GM21390 (cell line): ENCODE measurements around the gene SYNRG.

ENCODE experiments used
- ATAC-seq: cut with Tn5 transposase; IDR thresholded peaks from one replicate; pipeline ENCODE4 v1.9.1; 2021; ENCODE audit not compliant: unreplicated experiment

The SYNRG gene

GRCh38 chr17:37604556-37604955 is 4.7 kb downstream of the SYNRG start:
- ATAC-seq, result no peak

GRCh38 chr17:37598145-37598544 is 11.1 kb downstream of the SYNRG start:
- no peak for ATAC-seq

GRCh38 chr17:37592291-37592690 is 16.9 kb downstream of the SYNRG start:
- ATAC-seq, result no peak

GRCh38 chr17:37585066-37585465 is 24.2 kb downstream of the SYNRG start:
- no peak for ATAC-seq

GRCh38 chr17:37576281-37576680 is 32.9 kb downstream of the SYNRG start:
- no peak for ATAC-seq

GRCh38 chr17:37574427-37574826 is 34.8 kb downstream of the SYNRG start:
- ATAC-seq, result no peak

- ATAC-seq, result no peak
These were observed 37.5 kb downstream of the SYNRG start for GRCh38 chr17:37571674-37572073.

GRCh38 chr17:37570527-37571093 is 38.6 kb downstream of the SYNRG start:
- ATAC-seq, result no peak

GRCh38 chr17:37568350-37569053 is 40.7 kb downstream of the SYNRG start:
- no peak for ATAC-seq

GRCh38 chr17:37567538-37567937 is 41.7 kb downstream of the SYNRG start:
- no peak for ATAC-seq

GRCh38 chr17:37567137-37567536 is 42.1 kb downstream of the SYNRG start:
- no peak for ATAC-seq

GRCh38 chr17:37564252-37564651 is 45.0 kb downstream of the SYNRG start:
- no peak for ATAC-seq

- no peak for ATAC-seq
These were observed 47.0 kb downstream of the SYNRG start for GRCh38 chr17:37562016-37562745.

GRCh38 chr17:37558299-37558698 is 50.9 kb downstream of the SYNRG start:
- no peak for ATAC-seq

GRCh38 chr17:37557482-37557881 is 51.7 kb downstream of the SYNRG start:
- no peak for ATAC-seq

- ATAC-seq, result no peak
These were observed 53.8 kb downstream of the SYNRG start for GRCh38 chr17:37555386-37555785.

- ATAC-seq, result no peak
These were observed 55.7 kb downstream of the SYNRG start for GRCh38 chr17:37553401-37553966.

GRCh38 chr17:37551788-37552187 is 57.4 kb downstream of the SYNRG start:
- ATAC-seq, result no peak

- no peak for ATAC-seq
These were observed 61.2 kb downstream of the SYNRG start for GRCh38 chr17:37547986-37548385.

GRCh38 chr17:37546302-37546701 is 62.9 kb downstream of the SYNRG start:
- no peak for ATAC-seq

- no peak for ATAC-seq
These were observed 63.7 kb downstream of the SYNRG start for GRCh38 chr17:37545486-37545885.

- ATAC-seq, result no peak
These were observed 65.6 kb downstream of the SYNRG start for GRCh38 chr17:37543637-37544052.
